GM23338 (cell line): ENCODE measurements around the gene ASAP2. TPM values are rescaled to one million over a fixed set of nuclear protein-coding genes. Genes with fewer than 3 reads are reported as not detected.

Experiments used
- ATAC-seq: fragments of 200-7000 bp; cut with Tn5 transposase; 3 replicates; pipeline ENCODE4 v1.9.1; 2020
- DNase-seq: peaks from one replicate; pipeline ENCODE4 v3.0.0-alpha.2; 2015; ENCODE audit warnings: low spot score
- H2AFZ ChIP-seq: fragments of 200-600 bp; sonication (generic); 2 replicates; pipeline ENCODE4 v1.8.0; 2016; ENCODE audit warnings: antibody characterized with exemption, mild to moderate bottlenecking, moderate library complexity
- H3F3A ChIP-seq: fragments of 200-600 bp; sonication (generic); replicated peaks from 2 replicates; pipeline ENCODE4 v1.8.0; 2017; ENCODE audit warnings: antibody characterized with exemption, mixed run types, low read depth
- H3K27ac ChIP-seq: fragments of 200-600 bp; sonication (generic); 2 replicates; pipeline ENCODE4 v1.6.1; 2016; ENCODE audit warnings: low read depth
- H3K27me3 ChIP-seq: fragments of 200-600 bp; sonication (generic); 2 replicates; pipeline ENCODE4 v1.8.0; 2016; ENCODE audit warnings: mild to moderate bottlenecking, mixed run types, moderate library complexity; ENCODE audit not compliant: insufficient read depth
- H3K36me3 ChIP-seq: fragments of 200-600 bp; sonication (generic); 2 replicates; pipeline ENCODE4 v1.8.0; 2016; ENCODE audit warnings: mild to moderate bottlenecking; ENCODE audit not compliant: insufficient read depth
- H3K4me1 ChIP-seq: fragments of 200-600 bp; sonication (generic); 2 replicates; pipeline ENCODE4 v1.8.0; 2016; ENCODE audit warnings: mild to moderate bottlenecking, moderate library complexity; ENCODE audit not compliant: insufficient read depth
- H3K4me2 ChIP-seq: fragments of 200-600 bp; sonication (generic); 2 replicates; pipeline ENCODE4 v1.7.1; 2017; ENCODE audit warnings: mixed run types
- H3K4me3 ChIP-seq: fragments of 200-600 bp; sonication (generic); 2 replicates; pipeline ENCODE4 v1.6.1; 2016; ENCODE audit warnings: mixed run types
- H3K79me2 ChIP-seq: fragments of 200-600 bp; sonication (generic); replicated peaks from 2 replicates; pipeline ENCODE4 v1.8.0; 2017; ENCODE audit warnings: mild to moderate bottlenecking; ENCODE audit not compliant: insufficient read depth
- H3K9me2 ChIP-seq: fragments of 200-600 bp; sonication (generic); 2 replicates; pipeline ENCODE4 v1.8.0; 2017; ENCODE audit not compliant: insufficient read depth
- H4K20me1 ChIP-seq: fragments of 200-600 bp; sonication (generic); replicated peaks from 2 replicates; pipeline ENCODE4 v1.8.0; 2017; ENCODE audit warnings: mild to moderate bottlenecking; ENCODE audit not compliant: insufficient read depth
- H3K27ac Mint-ChIP-seq: 2 replicates; pipeline ENCODE4 v1.8.0; 2020; ENCODE audit warnings: inconsistent platforms, mild to moderate bottlenecking, moderate library complexity, mixed read lengths
- H3K27me3 Mint-ChIP-seq: 3 replicates; pipeline ENCODE4 v1.8.0; 2022; ENCODE audit warnings: low read depth, mild to moderate bottlenecking, moderate library complexity, mixed read lengths, inconsistent platforms; ENCODE audit not compliant: insufficient read depth, poor library complexity
- H3K36me3 Mint-ChIP-seq: 3 replicates; pipeline ENCODE4 v1.8.0; 2021; ENCODE audit warnings: low read depth, mild to moderate bottlenecking, inconsistent platforms, moderate library complexity, mixed read lengths
- H3K4me1 Mint-ChIP-seq: 3 replicates; pipeline ENCODE4 v1.8.0; 2020; ENCODE audit warnings: mild to moderate bottlenecking, inconsistent platforms, mixed read lengths
- H3K4me3 Mint-ChIP-seq: 3 replicates; pipeline ENCODE4 v1.8.0; 2021; ENCODE audit warnings: moderate library complexity, mild to moderate bottlenecking, inconsistent platforms, mixed read lengths
- H3K9me3 Mint-ChIP-seq: 3 replicates; pipeline ENCODE4 v1.8.0; 2020; ENCODE audit warnings: moderate library complexity, mild to moderate bottlenecking, inconsistent platforms, mixed read lengths
- CREB1 ChIP-seq: fragments of 250-450 bp; sonication (Bioruptor Pico); IDR thresholded peaks from 2 replicates; pipeline ENCODE4 v1.5.0; 2020; ENCODE audit warnings: low read depth, mild to moderate bottlenecking, moderate library complexity
- ETS1 ChIP-seq: IDR thresholded peaks from 2 replicates; pipeline ENCODE4 v1.6.1; 2016; ENCODE audit warnings: antibody characterized with exemption
- EZH2 ChIP-seq: fragments of 200-600 bp; sonication (generic); IDR thresholded peaks from one replicate; pipeline ENCODE4 v1.8.0; 2017; ENCODE audit warnings: antibody characterized with exemption, mild to moderate bottlenecking, low read depth; ENCODE audit not compliant: unreplicated experiment
- EZH2phosphoT487 ChIP-seq: fragments of 200-600 bp; sonication (generic); IDR thresholded peaks from one replicate; pipeline ENCODE4 v1.8.1; 2018; ENCODE audit warnings: antibody characterized with exemption; ENCODE audit not compliant: unreplicated experiment
- JUNB ChIP-seq: IDR thresholded peaks from one replicate; pipeline ENCODE4 v1.6.1; 2016; ENCODE audit warnings: antibody characterized with exemption; ENCODE audit not compliant: unreplicated experiment
- POLR2AphosphoS5 ChIP-seq: IDR thresholded peaks from 2 replicates; pipeline ENCODE4 v1.6.1; 2016; ENCODE audit warnings: antibody characterized with exemption, low read depth
- STAT1 ChIP-seq: IDR thresholded peaks from one replicate; pipeline ENCODE4 v1.6.1; 2016; ENCODE audit warnings: antibody characterized with exemption; ENCODE audit not compliant: unreplicated experiment
- ZNF114 ChIP-seq: fragments of 250-450 bp; sonication (Bioruptor Pico); IDR thresholded peaks from 2 replicates; pipeline ENCODE4 v1.5.0; 2020; ENCODE audit warnings: mild to moderate bottlenecking, moderate library complexity
- ZNF331 ChIP-seq: fragments of 250-450 bp; sonication (Bioruptor Pico); IDR thresholded peaks from 2 replicates; pipeline ENCODE4 v1.5.0; 2020; ENCODE audit warnings: low read depth, mild to moderate bottlenecking, moderate library complexity
- polyA plus RNA-seq: library from polyadenylated mRNA; unstranded; fragments of >200 nt; fragmentation: Nextera tagmentation; extraction: Ambion mirVana; gene quantifications from 2 replicates; pipeline ENCODE4 v1.2.1, GENCODE V29; 2016
- total RNA-seq: library from RNA; depleted of rRNA; stranded (reverse); fragments of >200 nt; shearing (Covaris generic); gene quantifications from 2 replicates; pipeline ENCODE4 v1.2.3, GENCODE V29; 2014
- TF ChIP-seq, protein P1 (sequence below), 2 experiments: fragments of 200-600 bp in 1 of 2; sonication (generic) in 1 of 2; conservative IDR thresholded peaks; 2 replicates each; pipeline versions ENCODE4 v1.5.1 to v1.6.1; 2016 to 2017; ENCODE audit warnings: antibody characterized with exemption in 2 of 2, low read depth in 2 of 2, mild to moderate bottlenecking in 2 of 2, moderate library complexity in 1 of 2
- TF ChIP-seq, protein P2 (sequence below): fragments of 250-450 bp; sonication (Bioruptor Pico); IDR thresholded peaks from 2 replicates; pipeline ENCODE4 v1.5.0; 2020; ENCODE audit warnings: mild to moderate bottlenecking, moderate library complexity

ASAP2 gene
- total and polyA plus RNA-seq, 2 experiments from 2014 or later, result 2.6 to 15.6 TPM

DNA sequence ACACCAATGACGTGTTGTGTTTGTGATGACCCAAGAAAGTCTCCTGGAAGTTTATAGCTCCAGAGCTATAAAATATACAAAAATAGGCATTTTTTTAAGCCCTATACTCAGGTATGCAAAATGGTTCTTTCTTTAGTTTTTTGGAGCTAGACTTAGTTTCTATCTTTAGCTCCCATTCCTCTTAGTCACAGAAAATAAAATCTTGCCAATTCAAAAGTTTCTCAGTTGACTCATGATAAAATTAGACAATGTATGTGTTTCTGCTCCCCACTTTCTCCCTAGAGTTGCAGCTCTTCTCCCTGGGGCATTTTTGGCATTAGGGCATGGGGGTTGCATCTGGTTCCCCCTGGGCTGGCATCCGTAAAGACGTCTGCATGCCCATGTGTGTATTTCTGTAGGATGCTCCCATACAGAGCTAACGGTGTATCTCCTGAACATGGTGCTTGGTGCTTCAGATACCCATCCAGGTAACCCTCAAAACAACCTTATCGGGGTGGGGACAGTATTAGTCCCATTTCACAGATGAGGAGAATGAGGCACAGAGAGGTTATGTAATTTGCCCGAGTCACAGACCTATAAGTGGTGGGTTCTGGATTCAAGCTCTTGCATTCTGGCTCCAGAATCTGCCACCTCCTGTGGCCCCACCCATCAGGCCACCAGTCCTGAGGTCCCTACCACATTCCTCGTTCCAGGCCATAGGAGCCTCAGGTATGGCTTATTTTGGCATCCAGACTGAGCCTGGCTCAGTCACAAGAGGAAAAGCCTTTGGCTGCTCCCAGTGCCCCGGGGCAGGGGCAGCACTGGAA lies 43.1 kb upstream of the ASAP2 start (continued):
- no peak for TF ChIP-seq EZH2
- no peak for TF ChIP-seq POLR2AphosphoS5
- no peak for TF ChIP-seq STAT1
- no peak for TF ChIP-seq ZNF331 (CRISPR knock-in tag)
- no peak for TF ChIP-seq JUNB
- TF ChIP-seq, protein P1, sequence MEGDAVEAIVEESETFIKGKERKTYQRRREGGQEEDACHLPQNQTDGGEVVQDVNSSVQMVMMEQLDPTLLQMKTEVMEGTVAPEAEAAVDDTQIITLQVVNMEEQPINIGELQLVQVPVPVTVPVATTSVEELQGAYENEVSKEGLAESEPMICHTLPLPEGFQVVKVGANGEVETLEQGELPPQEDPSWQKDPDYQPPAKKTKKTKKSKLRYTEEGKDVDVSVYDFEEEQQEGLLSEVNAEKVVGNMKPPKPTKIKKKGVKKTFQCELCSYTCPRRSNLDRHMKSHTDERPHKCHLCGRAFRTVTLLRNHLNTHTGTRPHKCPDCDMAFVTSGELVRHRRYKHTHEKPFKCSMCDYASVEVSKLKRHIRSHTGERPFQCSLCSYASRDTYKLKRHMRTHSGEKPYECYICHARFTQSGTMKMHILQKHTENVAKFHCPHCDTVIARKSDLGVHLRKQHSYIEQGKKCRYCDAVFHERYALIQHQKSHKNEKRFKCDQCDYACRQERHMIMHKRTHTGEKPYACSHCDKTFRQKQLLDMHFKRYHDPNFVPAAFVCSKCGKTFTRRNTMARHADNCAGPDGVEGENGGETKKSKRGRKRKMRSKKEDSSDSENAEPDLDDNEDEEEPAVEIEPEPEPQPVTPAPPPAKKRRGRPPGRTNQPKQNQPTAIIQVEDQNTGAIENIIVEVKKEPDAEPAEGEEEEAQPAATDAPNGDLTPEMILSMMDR (conservative IDR thresholded peaks at IDR 0.05; ENCODE audit: low read depth in 2 of 2), result no peak
- no peak for TF ChIP-seq ZNF114 (CRISPR knock-in tag)

DNA sequence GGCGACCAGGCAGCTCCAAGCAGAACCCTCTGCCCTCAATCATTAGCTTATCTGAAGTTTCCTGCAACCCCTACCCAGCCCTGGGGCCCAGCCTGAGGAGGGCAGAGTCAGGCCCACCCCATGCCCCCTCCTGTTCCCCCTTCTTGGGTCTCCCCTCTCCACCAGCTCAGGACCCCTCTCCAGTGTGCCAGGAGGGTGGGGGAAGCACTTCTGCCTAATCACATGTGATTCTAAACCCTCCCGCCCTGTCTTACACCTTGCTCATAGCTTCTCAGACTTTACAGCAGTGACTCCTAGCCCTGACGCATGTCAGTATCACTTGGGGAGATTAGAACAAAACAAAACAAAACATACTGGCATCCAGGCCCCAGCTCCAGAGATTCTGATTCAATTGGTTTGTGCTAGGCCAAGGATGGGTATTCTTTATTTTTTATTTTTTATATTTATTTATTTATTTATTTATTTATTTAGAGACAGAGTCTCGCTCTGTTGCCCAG lies 42.5 kb upstream of the ASAP2 start:
- Histone ChIP-seq H3K27me3 (no peaks in the 10 kb centered on the region), H3K27ac (no peak overlapping the region), H3K36me3 (no peaks in the 10 kb centered on the region; the same call in 1 of the 2 replicates), H3K4me3 (no peak overlapping the region), H4K20me1 (no peaks in the 10 kb centered on the region), H3K4me1 (0 out of 2 replicates have a peak, but pooled peaks cover 4% of the 10 kb centered on the region), H3K79me2 (no peaks in the 10 kb centered on the region), H3K4me2 (no peak overlapping the region), H3F3A (no peaks in the 10 kb centered on the region), H3K9me2 (no peaks in the 10 kb centered on the region), H2AFZ (no peak overlapping the region)
- Mint-ChIP-seq H3K27me3 (no peaks in the 10 kb centered on the region), H3K4me3 (no peak overlapping the region), H3K36me3 (peaks cover 3% of the 10 kb centered on the region; the same call in 1 of the 3 replicates), H3K9me3 (peaks cover 5% of the 10 kb centered on the region; the same call in 2 of the 3 replicates), H3K27ac (no peak overlapping the region), H3K4me1 (peaks cover 5% of the 10 kb centered on the region; the same call in 1 of the 3 replicates)
- no peak for DNase-seq
- no peak for ATAC-seq
- TF ChIP-seq STAT1, result no peak
- TF ChIP-seq CREB1 (CRISPR knock-in tag), result no peak
- no peak for TF ChIP-seq ZNF331 (CRISPR knock-in tag)
- TF ChIP-seq, protein P2, sequence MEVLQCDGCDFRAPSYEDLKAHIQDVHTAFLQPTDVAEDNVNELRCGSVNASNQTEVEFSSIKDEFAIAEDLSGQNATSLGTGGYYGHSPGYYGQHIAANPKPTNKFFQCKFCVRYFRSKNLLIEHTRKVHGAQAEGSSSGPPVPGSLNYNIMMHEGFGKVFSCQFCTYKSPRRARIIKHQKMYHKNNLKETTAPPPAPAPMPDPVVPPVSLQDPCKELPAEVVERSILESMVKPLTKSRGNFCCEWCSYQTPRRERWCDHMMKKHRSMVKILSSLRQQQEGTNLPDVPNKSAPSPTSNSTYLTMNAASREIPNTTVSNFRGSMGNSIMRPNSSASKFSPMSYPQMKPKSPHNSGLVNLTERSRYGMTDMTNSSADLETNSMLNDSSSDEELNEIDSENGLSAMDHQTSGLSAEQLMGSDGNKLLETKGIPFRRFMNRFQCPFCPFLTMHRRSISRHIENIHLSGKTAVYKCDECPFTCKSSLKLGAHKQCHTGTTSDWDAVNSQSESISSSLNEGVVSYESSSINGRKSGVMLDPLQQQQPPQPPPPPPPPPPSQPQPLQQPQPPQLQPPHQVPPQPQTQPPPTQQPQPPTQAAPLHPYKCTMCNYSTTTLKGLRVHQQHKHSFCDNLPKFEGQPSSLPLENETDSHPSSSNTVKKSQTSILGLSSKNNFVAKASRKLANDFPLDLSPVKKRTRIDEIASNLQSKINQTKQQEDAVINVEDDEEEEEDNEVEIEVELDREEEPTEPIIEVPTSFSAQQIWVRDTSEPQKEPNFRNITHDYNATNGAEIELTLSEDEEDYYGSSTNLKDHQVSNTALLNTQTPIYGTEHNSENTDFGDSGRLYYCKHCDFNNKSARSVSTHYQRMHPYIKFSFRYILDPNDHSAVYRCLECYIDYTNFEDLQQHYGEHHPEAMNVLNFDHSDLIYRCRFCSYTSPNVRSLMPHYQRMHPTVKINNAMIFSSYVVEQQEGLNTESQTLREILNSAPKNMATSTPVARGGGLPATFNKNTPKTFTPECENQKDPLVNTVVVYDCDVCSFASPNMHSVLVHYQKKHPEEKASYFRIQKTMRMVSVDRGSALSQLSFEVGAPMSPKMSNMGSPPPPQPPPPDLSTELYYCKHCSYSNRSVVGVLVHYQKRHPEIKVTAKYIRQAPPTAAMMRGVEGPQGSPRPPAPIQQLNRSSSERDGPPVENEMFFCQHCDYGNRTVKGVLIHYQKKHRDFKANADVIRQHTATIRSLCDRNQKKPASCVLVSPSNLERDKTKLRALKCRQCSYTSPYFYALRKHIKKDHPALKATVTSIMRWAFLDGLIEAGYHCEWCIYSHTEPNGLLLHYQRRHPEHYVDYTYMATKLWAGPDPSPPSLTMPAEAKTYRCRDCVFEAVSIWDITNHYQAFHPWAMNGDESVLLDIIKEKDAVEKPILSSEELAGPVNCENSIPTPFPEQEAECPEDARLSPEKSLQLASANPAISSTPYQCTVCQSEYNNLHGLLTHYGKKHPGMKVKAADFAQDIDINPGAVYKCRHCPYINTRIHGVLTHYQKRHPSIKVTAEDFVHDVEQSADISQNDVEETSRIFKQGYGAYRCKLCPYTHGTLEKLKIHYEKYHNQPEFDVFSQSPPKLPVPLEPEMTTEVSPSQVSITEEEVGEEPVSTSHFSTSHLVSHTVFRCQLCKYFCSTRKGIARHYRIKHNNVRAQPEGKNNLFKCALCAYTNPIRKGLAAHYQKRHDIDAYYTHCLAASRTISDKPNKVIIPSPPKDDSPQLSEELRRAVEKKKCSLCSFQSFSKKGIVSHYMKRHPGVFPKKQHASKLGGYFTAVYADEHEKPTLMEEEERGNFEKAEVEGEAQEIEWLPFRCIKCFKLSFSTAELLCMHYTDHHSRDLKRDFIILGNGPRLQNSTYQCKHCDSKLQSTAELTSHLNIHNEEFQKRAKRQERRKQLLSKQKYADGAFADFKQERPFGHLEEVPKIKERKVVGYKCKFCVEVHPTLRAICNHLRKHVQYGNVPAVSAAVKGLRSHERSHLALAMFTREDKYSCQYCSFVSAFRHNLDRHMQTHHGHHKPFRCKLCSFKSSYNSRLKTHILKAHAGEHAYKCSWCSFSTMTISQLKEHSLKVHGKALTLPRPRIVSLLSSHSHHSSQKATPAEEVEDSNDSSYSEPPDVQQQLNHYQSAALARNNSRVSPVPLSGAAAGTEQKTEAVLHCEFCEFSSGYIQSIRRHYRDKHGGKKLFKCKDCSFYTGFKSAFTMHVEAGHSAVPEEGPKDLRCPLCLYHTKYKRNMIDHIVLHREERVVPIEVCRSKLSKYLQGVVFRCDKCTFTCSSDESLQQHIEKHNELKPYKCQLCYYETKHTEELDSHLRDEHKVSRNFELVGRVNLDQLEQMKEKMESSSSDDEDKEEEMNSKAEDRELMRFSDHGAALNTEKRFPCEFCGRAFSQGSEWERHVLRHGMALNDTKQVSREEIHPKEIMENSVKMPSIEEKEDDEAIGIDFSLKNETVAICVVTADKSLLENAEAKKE (CRISPR knock-in tag), result no peak
- TF ChIP-seq POLR2AphosphoS5, result no peak
- TF ChIP-seq ZNF114 (CRISPR knock-in tag), result no peak
- TF ChIP-seq EZH2phosphoT487, result no peak
- no peak for TF ChIP-seq ETS1
